GM19025 (cell line): ENCODE measurements around the gene METTL8.
"Not testable (repeated sequence)": the region's sequence is repeated elsewhere in the genome, so short reads cannot be mapped to it uniquely, and the experiment has no call there.

Experiments used
- ATAC-seq: cut with Tn5 transposase; IDR thresholded peaks from one replicate; pipeline ENCODE4 v1.9.1; 2021; ENCODE audit warnings: mild to moderate bottlenecking, low read depth, moderate library complexity; ENCODE audit not compliant: unreplicated experiment

METTL8 gene

GRCh38 chr2:171402906-171403580, 30.7 kb downstream of the METTL8 start:
- ATAC-seq: no peak

- ATAC-seq: no peak
Measured at GRCh38 chr2:171401947-171402346, 31.8 kb downstream of the METTL8 start.

GRCh38 chr2:171400395-171400794, 33.4 kb downstream of the METTL8 start:
- no peak for ATAC-seq

GRCh38 chr2:171399292-171399691, 34.5 kb downstream of the METTL8 start:
- no peak for ATAC-seq

- ATAC-seq: no peak
Measured at GRCh38 chr2:171394164-171394740, 39.5 kb downstream of the METTL8 start.

- ATAC-seq: no peak
Measured at GRCh38 chr2:171393487-171393886, 40.3 kb downstream of the METTL8 start.

GRCh38 chr2:171391532-171391931, 42.3 kb downstream of the METTL8 start:
- ATAC-seq: no peak

GRCh38 chr2:171390941-171391516, 42.8 kb downstream of the METTL8 start:
- no peak for ATAC-seq

GRCh38 chr2:171389780-171390179, 44.0 kb downstream of the METTL8 start:
- ATAC-seq: no peak

- ATAC-seq: no peak
Measured at GRCh38 chr2:171389325-171389724, 44.5 kb downstream of the METTL8 start.

- ATAC-seq: no peak
Measured at GRCh38 chr2:171387052-171387451, 46.7 kb downstream of the METTL8 start.

- no peak for ATAC-seq
Measured at GRCh38 chr2:171386627-171387026, 47.2 kb downstream of the METTL8 start.

GRCh38 chr2:171383134-171383533, 50.7 kb downstream of the METTL8 start:
- ATAC-seq: no peak

- ATAC-seq: not testable (repeated sequence)
Measured at GRCh38 chr2:171382175-171382574, 51.6 kb downstream of the METTL8 start.

GRCh38 chr2:171377852-171378251, 55.9 kb downstream of the METTL8 start:
- not testable (repeated sequence) for ATAC-seq

- no peak for ATAC-seq
Measured at GRCh38 chr2:171367692-171368091, 66.1 kb downstream of the METTL8 start.

GRCh38 chr2:171365778-171366177, 68.0 kb downstream of the METTL8 start:
- no peak for ATAC-seq

- ATAC-seq: no peak
Measured at GRCh38 chr2:171365232-171365631, 68.6 kb downstream of the METTL8 start.

GRCh38 chr2:171362396-171362795, 71.4 kb downstream of the METTL8 start:
- ATAC-seq: no peak

GRCh38 chr2:171360905-171361304, 72.9 kb downstream of the METTL8 start:
- ATAC-seq: no peak

GRCh38 chr2:171353746-171354145, 80.0 kb downstream of the METTL8 start:
- not testable (repeated sequence) for ATAC-seq

GRCh38 chr2:171348056-171348455, 85.7 kb downstream of the METTL8 start:
- no peak for ATAC-seq
